GM19395 (cell line): ENCODE results near the gene ADAM15.

Experiments
- ATAC-seq: cut with Tn5 transposase; IDR thresholded peaks from one replicate; pipeline ENCODE4 v1.9.1; 2021; ENCODE audit warnings: mild to moderate bottlenecking, moderate library complexity; ENCODE audit not compliant: unreplicated experiment

Gene ADAM15

DNA sequence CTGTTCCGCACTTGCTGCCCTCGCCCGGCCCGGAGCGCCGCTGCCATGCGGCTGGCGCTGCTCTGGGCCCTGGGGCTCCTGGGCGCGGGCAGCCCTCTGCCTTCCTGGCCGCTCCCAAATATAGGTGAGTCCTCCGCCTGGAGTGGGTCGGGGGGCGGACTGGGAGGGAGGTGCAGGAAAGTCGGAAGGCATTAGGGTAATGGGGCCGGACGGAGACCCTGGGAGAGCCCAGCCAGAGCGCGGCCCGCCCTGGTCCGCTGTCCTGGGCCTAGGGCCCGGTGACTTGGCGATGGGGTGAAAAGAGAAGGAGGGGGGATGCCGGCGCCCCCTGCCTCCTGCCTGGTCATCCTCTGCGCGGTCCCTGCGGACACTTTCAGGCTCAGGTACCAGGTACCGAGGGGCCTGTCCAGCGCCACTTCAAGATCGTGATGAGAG is 243 bp downstream of the ADAM15 start:
- ATAC-seq, result peak; percentile 28

GRCh38 chr1:155051777-155052398 is 772 bp downstream of the ADAM15 start:
- peak; percentile 18 for ATAC-seq

DNA sequence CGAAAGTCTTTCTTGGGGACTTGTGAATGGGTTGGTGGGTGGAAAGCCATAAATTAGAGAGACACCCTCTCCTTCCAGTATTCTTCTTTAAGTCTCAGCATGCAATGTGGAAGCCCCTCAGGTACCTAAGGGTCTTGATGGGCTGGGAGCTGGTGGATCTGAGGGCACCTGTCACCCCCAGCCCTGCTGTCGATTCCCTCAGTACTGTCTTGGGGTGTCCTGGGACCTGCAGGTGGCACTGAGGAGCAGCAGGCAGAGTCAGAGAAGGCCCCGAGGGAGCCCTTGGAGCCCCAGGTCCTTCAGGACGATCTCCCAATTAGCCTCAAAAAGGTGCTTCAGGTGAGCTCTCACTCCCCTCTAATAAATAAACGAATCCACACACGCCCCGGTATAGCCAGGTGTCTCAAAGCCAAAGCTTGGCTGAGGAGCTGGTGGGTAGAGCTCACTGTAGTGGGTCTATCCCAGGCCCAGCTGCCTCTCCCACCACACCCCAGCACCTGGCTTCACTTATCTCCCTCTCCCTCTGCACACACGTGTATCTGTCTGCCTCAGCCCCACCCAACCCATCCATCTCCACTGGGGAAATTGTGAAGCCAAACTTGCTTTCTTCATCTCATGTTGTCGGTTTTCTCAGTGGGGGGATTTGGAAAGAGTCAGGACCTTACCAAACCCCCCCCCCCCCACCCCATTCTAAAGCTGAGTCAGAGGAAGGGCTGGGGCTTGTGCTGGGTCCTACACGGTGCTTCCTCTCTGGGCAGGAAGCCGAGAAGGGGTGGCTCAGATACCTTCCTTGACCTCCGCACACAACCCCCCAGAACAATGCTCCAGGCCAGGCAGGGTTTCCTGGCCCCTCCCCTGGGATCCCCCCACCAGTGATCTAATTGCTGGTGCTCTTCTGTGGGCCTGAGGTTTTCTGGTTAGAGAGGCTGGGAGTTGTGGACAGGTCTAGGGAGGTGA is 1.6 kb downstream of the ADAM15 start:
- no peak for ATAC-seq

- ATAC-seq, result no peak
These were observed 2.5 kb downstream of the ADAM15 start for GRCh38 chr1:155053531-155054105.

DNA sequence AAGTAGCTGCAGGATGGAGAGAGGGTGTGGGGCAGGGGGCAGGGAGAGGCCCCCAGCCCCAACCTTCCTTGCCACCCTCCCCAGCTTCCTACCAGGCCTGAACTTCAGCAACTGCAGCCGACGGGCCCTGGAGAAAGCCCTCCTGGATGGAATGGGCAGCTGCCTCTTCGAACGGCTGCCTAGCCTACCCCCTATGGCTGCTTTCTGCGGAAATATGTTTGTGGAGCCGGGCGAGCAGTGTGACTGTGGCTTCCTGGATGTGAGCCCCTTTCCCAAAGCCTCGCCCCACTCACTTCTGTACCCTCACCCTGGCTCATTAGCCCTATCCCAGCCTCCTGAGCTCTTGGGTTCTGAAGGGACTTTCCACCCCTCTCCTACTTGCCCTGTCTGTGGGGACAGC is 6.0 kb downstream of the ADAM15 start:
- ATAC-seq, result no peak

DNA sequence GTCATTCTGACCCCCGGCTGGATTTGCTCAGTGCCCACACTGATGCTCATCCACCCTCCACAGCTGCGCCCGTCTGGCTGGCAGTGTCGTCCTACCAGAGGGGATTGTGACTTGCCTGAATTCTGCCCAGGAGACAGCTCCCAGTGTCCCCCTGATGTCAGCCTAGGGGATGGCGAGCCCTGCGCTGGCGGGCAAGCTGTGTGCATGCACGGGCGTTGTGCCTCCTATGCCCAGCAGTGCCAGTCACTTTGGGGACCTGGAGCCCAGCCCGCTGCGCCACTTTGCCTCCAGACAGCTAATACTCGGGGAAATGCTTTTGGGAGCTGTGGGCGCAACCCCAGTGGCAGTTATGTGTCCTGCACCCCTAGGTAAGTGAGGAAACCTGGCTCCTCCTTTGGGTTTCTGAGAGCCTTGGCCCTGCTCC is 6.7 kb downstream of the ADAM15 start:
- ATAC-seq, result no peak

GRCh38 chr1:155060736-155061135 is 9.6 kb downstream of the ADAM15 start:
- no peak for ATAC-seq

GRCh38 chr1:155061381-155062150 is 10.4 kb downstream of the ADAM15 start:
- peak; percentile 49 for ATAC-seq

DNA sequence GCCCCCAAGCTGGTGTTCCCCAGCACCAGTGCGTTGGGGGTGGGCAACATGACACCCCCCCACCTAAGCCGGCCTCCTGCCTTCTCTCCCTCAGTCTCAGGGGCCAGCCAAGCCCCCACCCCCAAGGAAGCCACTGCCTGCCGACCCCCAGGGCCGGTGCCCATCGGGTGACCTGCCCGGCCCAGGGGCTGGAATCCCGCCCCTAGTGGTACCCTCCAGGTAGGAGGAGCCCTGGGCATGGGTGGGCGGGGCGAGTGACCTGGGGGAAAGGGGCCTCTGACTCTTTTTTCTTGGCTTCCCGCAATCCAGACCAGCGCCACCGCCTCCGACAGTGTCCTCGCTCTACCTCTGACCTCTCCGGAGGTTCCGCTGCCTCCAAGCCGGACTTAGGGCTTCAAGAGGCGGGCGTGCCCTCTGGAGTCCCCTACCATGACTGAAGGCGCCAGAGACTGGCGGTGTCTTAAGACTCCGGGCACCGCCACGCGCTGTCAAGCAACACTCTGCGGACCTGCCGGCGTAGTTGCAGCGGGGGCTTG is 11.1 kb downstream of the ADAM15 start:
- no peak for ATAC-seq

DNA sequence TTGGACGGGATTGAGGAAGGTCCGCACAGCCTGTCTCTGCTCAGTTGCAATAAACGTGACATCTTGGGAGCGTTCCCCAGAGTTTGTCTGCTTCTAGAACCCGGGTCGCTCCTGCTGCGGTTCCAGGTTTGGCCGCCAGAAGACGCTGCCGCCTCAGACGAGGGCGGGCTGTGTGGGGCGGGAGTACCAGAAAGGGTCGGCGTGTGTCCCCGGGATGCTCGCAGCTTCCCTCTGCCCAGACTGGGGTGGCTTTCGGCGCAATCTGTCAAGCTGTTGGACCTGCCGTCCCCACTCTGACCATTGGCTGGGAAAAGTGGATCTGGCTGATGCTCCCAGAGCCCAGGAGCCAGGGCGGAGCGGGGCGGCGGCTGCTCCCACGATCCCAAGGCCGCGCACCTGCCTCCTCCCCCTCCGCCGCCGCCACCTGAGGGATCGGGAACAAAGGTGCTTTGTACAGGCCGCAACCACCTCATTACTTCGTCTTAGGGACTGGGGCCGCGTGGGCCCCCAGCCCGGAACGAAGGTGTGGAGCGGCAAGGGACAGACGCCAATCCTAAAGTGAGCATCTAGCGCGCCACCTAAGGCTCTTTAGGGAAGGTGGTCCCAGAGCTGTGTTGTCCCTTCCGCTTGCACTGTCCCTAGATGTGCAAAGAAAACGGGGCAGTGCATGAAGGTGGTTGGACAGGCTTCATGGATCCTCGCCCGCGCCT is 11.7 kb downstream of the ADAM15 start:
- ATAC-seq, result peak; percentile 10

GRCh38 chr1:155063550-155064110 is 12.5 kb downstream of the ADAM15 start, which contains the start of gene EFNA4:
Gene EFNA4 (plus strand): TSS chr1:155063740. CDS start chr1:155063824, 84 bp downstream.
- peak; percentile 64 for ATAC-seq

GRCh38 chr1:155064111-155064831 is 13.2 kb downstream of the ADAM15 start:
- peak; percentile 13 for ATAC-seq

DNA sequence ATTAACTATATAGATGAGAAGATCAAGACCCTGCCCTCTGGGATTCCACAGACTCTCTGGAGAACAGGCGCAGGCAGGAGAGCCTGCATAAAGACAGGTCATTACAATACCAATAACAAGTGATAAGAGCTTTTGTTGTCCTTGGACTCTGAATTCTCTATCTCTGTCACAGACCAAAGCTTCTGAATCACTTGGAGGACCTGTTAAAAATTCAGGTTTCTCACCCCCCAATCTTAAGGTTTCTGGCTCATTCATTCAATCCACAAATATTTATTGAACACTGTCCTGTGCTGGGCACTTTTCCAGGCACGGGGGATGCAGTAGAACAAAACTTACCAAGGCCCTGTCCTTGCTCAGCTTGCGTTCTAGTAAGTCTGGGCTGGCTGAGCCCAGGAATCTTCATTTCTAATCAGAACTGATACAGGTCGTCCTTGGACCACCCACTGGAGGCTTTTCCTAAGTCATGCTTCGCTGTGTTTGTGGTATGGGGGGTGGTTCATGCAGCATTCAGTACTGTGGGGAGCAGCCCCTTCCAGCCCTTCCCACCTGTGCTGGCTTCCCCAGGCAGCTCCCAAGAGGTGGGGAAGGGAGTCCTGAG is 13.8 kb downstream of the ADAM15 start:
- ATAC-seq, result no peak

DNA sequence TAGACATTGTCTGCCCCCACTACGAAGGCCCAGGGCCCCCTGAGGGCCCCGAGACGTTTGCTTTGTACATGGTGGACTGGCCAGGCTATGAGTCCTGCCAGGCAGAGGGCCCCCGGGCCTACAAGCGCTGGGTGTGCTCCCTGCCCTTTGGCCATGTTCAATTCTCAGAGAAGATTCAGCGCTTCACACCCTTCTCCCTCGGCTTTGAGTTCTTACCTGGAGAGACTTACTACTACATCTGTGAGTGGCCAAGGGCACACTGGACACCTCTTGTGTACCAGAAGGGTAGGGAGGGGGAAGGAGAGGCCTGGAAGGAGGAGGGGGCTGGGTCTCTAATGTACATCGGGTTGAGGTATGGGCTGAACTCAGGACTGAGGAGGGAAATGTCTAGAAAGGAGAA is 15.7 kb downstream of the ADAM15 start:
- no peak for ATAC-seq

DNA sequence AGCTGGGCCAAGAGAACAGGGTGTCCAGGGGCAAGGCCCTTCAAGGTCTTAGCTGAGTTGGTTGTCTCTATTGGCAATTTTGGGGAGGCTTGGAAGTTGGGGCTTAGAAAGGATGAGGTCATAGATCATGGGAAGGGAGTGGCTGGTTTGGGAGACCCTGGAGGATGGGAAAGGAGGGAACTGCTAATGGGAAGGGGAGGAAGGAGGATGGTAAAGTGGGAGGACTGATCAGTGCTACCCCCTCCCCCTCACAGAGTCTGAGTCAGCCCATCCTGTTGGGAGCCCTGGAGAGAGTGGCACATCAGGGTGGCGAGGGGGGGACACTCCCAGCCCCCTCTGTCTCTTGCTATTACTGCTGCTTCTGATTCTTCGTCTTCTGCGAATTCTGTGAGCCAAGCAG is 17.5 kb downstream of the ADAM15 start:
- no peak for ATAC-seq

DNA sequence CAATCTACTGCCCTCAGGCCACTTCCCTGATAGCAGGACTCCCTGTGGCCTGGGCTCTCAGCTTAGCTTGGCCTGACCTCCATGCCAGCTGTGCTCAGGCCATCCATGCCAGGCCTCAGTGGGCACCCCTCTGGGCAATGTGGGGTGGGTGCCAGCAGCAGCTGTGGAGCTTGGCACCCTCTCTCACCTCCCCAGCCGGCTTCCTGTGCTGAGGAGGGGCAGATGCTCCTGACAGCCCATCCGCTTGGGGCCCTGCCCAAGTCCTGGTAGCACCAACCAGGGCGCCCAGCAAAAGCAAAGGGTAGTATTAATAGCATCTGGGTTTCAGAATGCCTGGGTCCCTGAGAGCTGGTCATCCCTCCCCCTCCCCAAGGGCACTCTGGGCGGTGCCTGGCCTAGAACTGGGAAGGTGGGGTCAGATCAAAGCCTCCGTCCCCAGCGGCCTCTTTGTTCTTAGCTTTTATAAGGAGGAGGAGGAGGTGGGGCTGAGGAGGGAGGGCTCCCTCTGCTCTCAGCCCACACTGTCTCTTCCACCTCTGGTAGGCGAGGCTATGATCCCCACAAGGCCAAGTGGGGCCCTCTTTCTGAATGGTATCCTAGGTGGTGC is 18.5 kb downstream of the ADAM15 start:
- no peak for ATAC-seq

GRCh38 chr1:155070158-155070621 is 19.1 kb downstream of the ADAM15 start:
- no peak for ATAC-seq
